LHCN-M2 (cell line): ENCODE results near the gene PIP4K2C. TPM values are rescaled to one million over a fixed set of nuclear protein-coding genes. Genes with fewer than 3 reads are reported as not detected.
"Not testable (repeated sequence)": the region's sequence is repeated elsewhere in the genome, so short reads cannot be mapped to it uniquely, and the experiment has no call there.

Experiments
- DNase-seq: peaks from one replicate; pipeline ENCODE4 v3.0.0-alpha.2; 2012; ENCODE audit warnings: low read depth
- total RNA-seq: library from RNA; depleted of rRNA; stranded (reverse); fragments of >200 nt; gene quantifications from 2 replicates; pipeline ENCODE4 v1.2.3, GENCODE V29; 2014; rRNA removed

PIP4K2C gene
- total RNA-seq, 1 experiment from 2014 or later: 23.3 TPM

DNA sequence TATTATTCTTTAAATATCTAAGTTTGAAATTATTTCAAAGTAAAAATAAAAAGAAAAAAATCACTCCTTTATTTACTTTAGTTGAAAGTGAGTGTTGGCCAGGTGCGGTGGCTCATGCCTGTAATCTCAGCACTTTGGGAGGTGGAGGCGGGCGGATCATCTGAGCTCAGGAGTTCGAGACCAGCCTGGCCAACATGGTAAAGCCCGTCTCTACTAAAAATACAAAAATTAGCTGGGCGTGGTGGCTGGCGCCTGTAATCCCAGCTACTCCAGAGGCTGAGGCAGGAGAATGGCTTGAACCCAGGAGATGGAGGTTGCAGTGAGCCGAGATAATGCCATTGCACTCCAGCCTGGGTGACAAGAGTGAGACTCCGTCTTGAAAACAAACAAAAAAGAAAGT lies 45.7 kb downstream of the PIP4K2C start:
- DNase-seq: not testable (repeated sequence)

DNA sequence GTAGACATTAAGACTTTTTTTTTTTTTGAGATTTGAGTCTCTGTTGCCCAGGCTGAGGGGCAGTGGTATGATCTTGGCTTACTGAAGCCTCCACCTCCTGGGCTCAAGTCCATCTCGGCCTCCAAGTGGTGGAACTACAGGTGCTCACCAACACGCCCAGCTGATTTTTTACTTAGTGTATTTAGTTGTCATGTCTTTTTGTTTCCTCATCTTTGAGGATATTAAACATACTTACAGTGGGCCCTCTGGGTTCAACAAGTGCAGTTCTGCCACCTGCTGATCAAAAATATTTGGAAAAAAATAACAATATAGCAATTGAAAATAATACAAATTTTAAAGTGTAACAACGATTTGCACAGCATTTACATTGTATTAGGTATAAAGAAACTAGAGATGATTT lies 46.4 kb downstream of the PIP4K2C start:
- no peak for DNase-seq

DNA sequence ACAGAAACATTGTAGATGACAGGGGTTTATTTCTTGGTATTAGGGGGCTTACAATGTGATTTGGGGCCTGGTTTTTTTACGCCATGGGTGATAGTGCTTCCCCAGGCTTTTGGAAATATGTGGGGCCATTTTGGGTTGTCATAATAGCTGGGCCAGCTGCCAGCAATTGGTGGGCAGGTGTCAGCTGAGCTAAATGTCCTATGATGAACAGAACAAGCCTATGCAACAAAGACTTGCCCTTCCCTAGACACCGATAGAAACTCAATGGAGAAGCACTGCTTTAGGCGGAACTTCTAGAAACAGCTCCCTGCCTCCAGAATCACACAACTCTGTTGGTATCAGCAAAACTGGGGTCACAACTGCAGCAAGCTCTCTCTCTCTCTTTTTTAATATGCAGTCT lies 47.1 kb downstream of the PIP4K2C start:
- no peak for DNase-seq

DNA sequence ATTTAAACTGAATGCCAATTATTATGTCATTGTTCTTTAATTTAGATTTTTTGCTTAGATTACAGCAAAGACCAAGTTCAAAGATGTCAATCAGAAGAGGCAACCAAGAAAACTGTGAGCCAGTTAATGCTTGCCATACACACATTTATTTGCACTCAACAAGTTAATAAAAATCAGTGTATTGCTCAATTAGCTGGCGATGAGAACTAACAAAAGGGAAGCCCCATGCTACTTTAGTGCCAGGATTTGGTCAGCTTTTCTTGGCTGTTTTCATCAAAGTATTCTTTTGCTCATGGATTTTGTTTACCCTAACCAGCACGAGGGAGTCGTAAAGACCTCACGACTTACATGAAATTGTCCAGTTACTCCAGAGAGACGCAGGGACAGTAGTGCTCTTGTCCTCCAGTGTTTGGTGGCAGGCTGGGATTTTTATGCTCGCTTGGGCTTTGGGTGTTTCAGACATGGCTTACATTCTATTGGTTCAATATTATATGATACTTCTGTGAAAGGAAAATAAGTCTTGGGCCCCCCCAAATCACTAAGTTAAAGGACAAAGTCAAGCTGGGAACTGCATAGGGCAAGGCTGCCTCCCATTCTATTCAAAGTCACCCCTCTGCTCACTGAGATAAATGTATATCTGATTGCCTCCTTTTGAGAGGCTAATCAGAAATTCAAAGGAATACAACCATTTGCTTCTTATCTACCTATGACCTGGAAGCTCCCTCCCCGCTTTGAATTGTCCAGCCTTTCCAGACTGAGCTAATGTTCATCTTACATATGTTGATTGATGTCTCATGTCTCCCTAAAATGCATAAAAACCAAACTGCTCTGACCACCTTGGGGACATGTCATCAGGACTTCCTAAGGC lies 49.4 kb downstream of the PIP4K2C start:
- DNase-seq: no peak

DNA sequence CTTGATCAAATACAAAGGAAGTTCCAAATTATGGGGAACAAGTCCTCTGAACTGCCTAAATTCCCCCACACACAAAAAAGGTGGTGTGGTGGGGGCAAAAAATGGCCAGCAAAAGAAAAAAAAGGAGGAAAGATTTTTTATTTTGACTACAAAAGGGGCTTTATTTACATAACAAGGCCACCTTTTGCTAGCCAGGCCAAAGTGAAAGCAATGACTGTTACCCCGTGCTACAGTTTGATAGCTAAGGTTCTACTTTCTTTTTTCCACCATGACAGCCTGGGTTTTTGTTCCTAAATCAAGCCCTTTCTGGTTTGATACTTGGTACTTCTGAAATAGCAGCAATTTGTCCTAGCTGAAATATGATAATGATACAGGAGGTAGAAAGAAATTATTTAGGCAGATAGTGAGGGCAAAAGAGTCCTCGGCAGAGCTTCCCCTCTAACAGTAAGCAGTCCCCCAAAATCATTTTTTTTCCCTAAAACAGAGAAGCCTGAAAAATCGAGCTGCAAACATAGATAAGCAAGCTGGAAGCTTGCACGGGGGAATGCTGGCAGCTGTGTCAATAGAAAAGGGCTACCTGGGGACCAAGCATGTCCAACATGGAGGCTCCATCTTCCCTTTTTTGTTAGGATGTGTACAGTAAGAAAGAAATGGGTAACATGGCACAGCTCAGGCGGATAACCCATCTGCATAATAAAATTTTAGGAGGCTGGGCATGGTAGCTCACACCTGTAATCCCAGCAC lies 50.9 kb downstream of the PIP4K2C start:
- no peak for DNase-seq

DNA sequence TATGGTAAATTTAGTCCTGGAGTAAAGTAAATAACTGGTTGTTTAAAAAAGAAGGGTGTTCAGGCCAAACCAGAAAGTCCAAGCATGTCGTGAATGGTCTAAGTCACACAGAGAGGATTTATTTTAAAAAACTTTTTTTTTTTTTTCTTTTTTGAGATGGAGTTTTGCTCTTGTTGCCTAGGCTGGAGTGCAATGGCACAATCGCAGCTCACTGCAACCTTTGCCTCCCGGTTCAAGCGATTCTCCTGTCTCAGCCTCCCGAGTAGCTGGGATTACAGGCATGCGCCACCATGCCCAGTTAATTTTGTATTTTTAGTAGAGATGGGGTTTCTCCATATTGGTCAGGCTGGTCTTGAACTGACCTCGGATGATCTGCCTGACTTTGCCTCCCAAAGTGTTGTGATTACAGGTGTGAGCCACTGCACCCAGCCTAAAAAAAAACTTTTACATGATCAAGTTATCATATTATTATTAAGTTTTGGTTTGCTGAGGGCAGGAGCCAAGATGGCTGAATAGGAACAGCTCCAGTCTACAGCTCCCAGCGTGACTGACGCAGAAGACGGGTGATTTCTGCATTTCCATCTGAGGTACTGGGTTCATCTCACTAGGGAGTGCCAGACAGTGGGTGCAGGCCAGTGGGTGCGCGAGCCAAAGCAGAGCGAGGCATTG lies 55.1 kb downstream of the PIP4K2C start:
- DNase-seq: peak; percentile 63

DNA sequence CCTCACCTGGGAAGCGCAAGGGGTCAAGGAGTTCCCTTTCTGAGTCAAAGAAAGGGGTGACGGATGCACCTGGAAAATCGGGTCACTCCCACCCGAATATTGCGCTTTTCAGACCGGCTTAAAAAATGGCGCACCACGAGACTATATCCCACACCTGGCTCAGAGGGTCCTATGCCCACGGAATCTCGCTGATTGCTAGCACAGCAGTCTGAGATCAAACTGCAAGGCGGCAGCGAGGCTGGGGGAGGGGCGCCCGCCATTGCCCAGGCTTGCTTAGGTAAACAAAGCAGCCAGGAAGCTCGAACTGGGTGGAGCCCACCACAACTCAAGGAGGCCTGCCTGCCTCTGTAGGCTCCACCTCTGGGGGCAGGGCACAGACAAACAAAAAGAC lies 55.7 kb downstream of the PIP4K2C start:
- DNase-seq: not testable (repeated sequence)

Other genes starting within 250 kb of the PIP4K2C start
- gene R3HDM2, start 160.1 kb upstream of the PIP4K2C start, total RNA-seq: 16.5 and 16.6 TPM in 2 replicates
- not detected in 2 replicates for gene INHBC, start 156.4 kb upstream of the PIP4K2C start, total RNA-seq
- gene INHBE, start 135.9 kb upstream of the PIP4K2C start, total RNA-seq: 0.26 and 0.40 TPM in 2 replicates
- gene GLI1, start 131.4 kb upstream of the PIP4K2C start, total RNA-seq: 1.1 and 1.2 TPM in 2 replicates
- 0.23 TPM in 1 of 2 replicates, not detected in the other for gene ARHGAP9, start 111.3 kb upstream of the PIP4K2C start, total RNA-seq
- gene MARS1, start 103.1 kb upstream of the PIP4K2C start, total RNA-seq: 80.1 and 92.7 TPM in 2 replicates
- gene DDIT3, start 70.7 kb upstream of the PIP4K2C start, total RNA-seq: 15.3 and 15.7 TPM in 2 replicates
- 4.2 and 7.5 TPM in 2 replicates for gene MBD6, start 68.4 kb upstream of the PIP4K2C start, total RNA-seq
- gene DCTN2, start 44.0 kb upstream of the PIP4K2C start, total RNA-seq: 177 and 202 TPM in 2 replicates
- 0.06 TPM in 1 of 2 replicates, not detected in the other for gene KIF5A, start 41.1 kb upstream of the PIP4K2C start, total RNA-seq
- 19.3 and 22.0 TPM in 2 replicates for gene DTX3, start 13.6 kb downstream of the PIP4K2C start, total RNA-seq
- gene ARHGEF25, start 20.2 kb downstream of the PIP4K2C start, total RNA-seq: 13.8 and 14.6 TPM in 2 replicates
- 2.8 and 4.9 TPM in 2 replicates for gene B4GALNT1, start 42.0 kb downstream of the PIP4K2C start, total RNA-seq
- gene OS9, start 102.9 kb downstream of the PIP4K2C start, total RNA-seq: 184 and 214 TPM in 2 replicates
- 0.26 and 0.29 TPM in 2 replicates for gene AGAP2, start 147.6 kb downstream of the PIP4K2C start, total RNA-seq
- gene TSPAN31, start 153.8 kb downstream of the PIP4K2C start, total RNA-seq: 67.3 and 87.6 TPM in 2 replicates
- gene CDK4, start 161.1 kb downstream of the PIP4K2C start, total RNA-seq: 277 and 330 TPM in 2 replicates
- gene MARCHF9, start 163.9 kb downstream of the PIP4K2C start, total RNA-seq: 4.4 and 6.3 TPM in 2 replicates
- gene CYP27B1, start 175.9 kb downstream of the PIP4K2C start, total RNA-seq: 0.90 and 0.98 TPM in 2 replicates
- gene METTL1, start 180.9 kb downstream of the PIP4K2C start, total RNA-seq: 13.5 and 15.1 TPM in 2 replicates
- 3.0 and 3.5 TPM in 2 replicates for gene EEF1AKMT3, start 181.4 kb downstream of the PIP4K2C start, total RNA-seq
- 26.5 and 31.3 TPM in 2 replicates for gene TSFM, start 191.6 kb downstream of the PIP4K2C start, total RNA-seq
- 0.57 and 0.58 TPM in 2 replicates for gene AVIL, start 227.5 kb downstream of the PIP4K2C start, total RNA-seq